HEK293 (cell line): Measurements from ENCODE around the gene SMARCA2.

Source experiments
- CTCF ChIA-PET: fragments of 350-600 bp; formaldehyde crosslinking; extraction: SDS; loops from one replicate; lab custom pipeline; 2021; ENCODE audit warnings: antibody characterized with exemption; lab: Yijun Ruan, JAX
- POLR2A ChIA-PET: fragments of 300-600 bp; formaldehyde crosslinking; extraction: SDS; loops from one replicate; lab custom pipeline; 2020; ENCODE audit warnings: antibody characterized with exemption, inconsistent platforms; lab: Yijun Ruan, JAX
- H3K27ac ChIP-seq: fragments of 200-500 bp; sonication (Bioruptor generic); 2 replicates; pipeline ENCODE4 v1.5.1; 2014; ENCODE audit warnings: low read depth, low read length, control low read depth, inconsistent platforms; ENCODE audit errors: extremely low read depth
- H3K36me3 ChIP-seq, 2 experiments: fragments of 200-500 bp in 1 of 2; sonication (Bioruptor generic) in 1 of 2; 1 replicate in 1 of 2; 2 replicates in 1 of 2; pipeline ENCODE4 v1.5.1; 2014 to 2017; ENCODE audit warnings: inconsistent platforms in 2 of 2, low read length in 2 of 2; ENCODE audit not compliant: control insufficient read depth in 2 of 2, insufficient read depth in 1 of 2
- H3K4me1 ChIP-seq: fragments of 200-500 bp; sonication (Bioruptor generic); 2 replicates; pipeline ENCODE4 v1.5.1; 2014; ENCODE audit warnings: mild to moderate bottlenecking, low read length, inconsistent platforms; ENCODE audit not compliant: control insufficient read depth, insufficient read depth
- H3K4me3 ChIP-seq: 2 replicates; pipeline ENCODE4 v1.5.1; 2011; ENCODE audit warnings: low read depth, mild to moderate bottlenecking, control low read depth, low read length, moderate library complexity
- H3K9me3 ChIP-seq: fragments of 200-500 bp; sonication (Bioruptor generic); 2 replicates; pipeline ENCODE4 v1.5.1; 2014; ENCODE audit warnings: low read depth, low read length, inconsistent platforms; ENCODE audit not compliant: control insufficient read depth, insufficient read depth
- BCL11B ChIP-seq: fragments of 450-650 bp; formaldehyde crosslinking; IDR thresholded peaks from 2 replicates; pipeline ENCODE4 v1.5.1; 2016; ENCODE audit warnings: low read depth, missing biosample characterization, missing genetic modification characterization
- HOXD13 ChIP-seq: sonication (generic); formaldehyde crosslinking; IDR thresholded peaks from 2 replicates; pipeline ENCODE4 v1.8.0; 2022; ENCODE audit warnings: missing genetic modification reagents, borderline replicate concordance
- KLF17 ChIP-seq: fragments of 450-650 bp; formaldehyde crosslinking; IDR thresholded peaks from 2 replicates; pipeline ENCODE4 v1.5.1; 2016; ENCODE audit warnings: missing biosample characterization, missing genetic modification characterization
- OVOL3 ChIP-seq: fragments of 450-650 bp; formaldehyde crosslinking; IDR thresholded peaks from 2 replicates; pipeline ENCODE4 v1.5.1; 2016; ENCODE audit warnings: missing biosample characterization, missing genetic modification characterization
- ZNF174 ChIP-seq: fragments of 450-650 bp; formaldehyde crosslinking; IDR thresholded peaks from 2 replicates; pipeline ENCODE4 v1.5.0; 2017; ENCODE audit warnings: missing biosample characterization, mild to moderate bottlenecking, missing genetic modification characterization
- ZNF335 ChIP-seq: fragments of 450-650 bp; formaldehyde crosslinking; conservative IDR thresholded peaks from 2 replicates; pipeline ENCODE4 v1.5.1; 2016; ENCODE audit warnings: missing biosample characterization, missing genetic modification characterization
- ZNF423 ChIP-seq: fragments of 450-650 bp; formaldehyde crosslinking; IDR thresholded peaks from 2 replicates; pipeline ENCODE4 v1.5.1; 2016; ENCODE audit warnings: missing biosample characterization, missing genetic modification characterization
- ZNF48 ChIP-seq: fragments of 450-650 bp; formaldehyde crosslinking; IDR thresholded peaks from 2 replicates; pipeline ENCODE4 v1.5.1; 2016; ENCODE audit warnings: missing biosample characterization, missing genetic modification characterization
- ZNF501 ChIP-seq: fragments of 450-650 bp; formaldehyde crosslinking; IDR thresholded peaks from 2 replicates; pipeline ENCODE4 v1.5.1; 2016; ENCODE audit warnings: missing biosample characterization, missing genetic modification characterization
- ZNF580 ChIP-seq: fragments of 450-650 bp; formaldehyde crosslinking; IDR thresholded peaks from 2 replicates; pipeline ENCODE4 v1.5.1; 2016; ENCODE audit warnings: missing biosample characterization, missing genetic modification characterization
- ZNF585B ChIP-seq: fragments of 450-650 bp; formaldehyde crosslinking; IDR thresholded peaks from 2 replicates; pipeline ENCODE4 v1.5.1; 2016; ENCODE audit warnings: missing biosample characterization, missing genetic modification characterization
- ZNF654 ChIP-seq: fragments of 450-650 bp; formaldehyde crosslinking; IDR thresholded peaks from 2 replicates; pipeline ENCODE4 v1.5.1; 2016; ENCODE audit warnings: low read depth, missing biosample characterization, missing genetic modification characterization
- ZNF658 ChIP-seq: fragments of 450-650 bp; formaldehyde crosslinking; IDR thresholded peaks from 2 replicates; pipeline ENCODE4; 2016; ENCODE audit warnings: missing biosample characterization, missing genetic modification characterization
- ZSCAN18 ChIP-seq: fragments of 450-650 bp; formaldehyde crosslinking; IDR thresholded peaks from 2 replicates; pipeline ENCODE4 v1.5.1; 2016; ENCODE audit warnings: missing biosample characterization, missing genetic modification characterization
- ZXDB ChIP-seq: fragments of 450-650 bp; formaldehyde crosslinking; IDR thresholded peaks from 2 replicates; pipeline ENCODE4 v1.5.1; 2016; ENCODE audit warnings: missing biosample characterization, missing genetic modification characterization
- TF ChIP-seq, protein P1 (sequence below): fragments of 450-650 bp; formaldehyde crosslinking; IDR thresholded peaks from 2 replicates; pipeline ENCODE4 v1.5.1; 2016; ENCODE audit warnings: missing biosample characterization, missing genetic modification characterization, low read depth
- TF ChIP-seq, protein P2 (sequence below): fragments of 450-650 bp; formaldehyde crosslinking; IDR thresholded peaks from 2 replicates; pipeline ENCODE4 v1.5.1; 2016; ENCODE audit warnings: missing biosample characterization, missing genetic modification characterization, borderline replicate concordance
- TF ChIP-seq, protein P3 (sequence below): fragments of 450-650 bp; formaldehyde crosslinking; IDR thresholded peaks from 2 replicates; pipeline ENCODE4 v1.5.1; 2016; ENCODE audit warnings: missing biosample characterization, missing genetic modification characterization

The SMARCA2 gene

GRCh38 chr9:2117527-2117926 lies 102.4 kb downstream of the SMARCA2 start:
- CTCF ChIA-PET: interaction anchor here (0.6 kb wide), 1 partner anchor 19 kb away, joined by 5 read pairs; no protein-coding TSS in a partner anchor
- no peak overlapping the region for H3K27ac ChIP-seq
- H3K9me3 ChIP-seq: no peaks in the 10 kb centered on the region
- no peaks in the 10 kb centered on the region for H3K4me1 ChIP-seq
- H3K36me3 ChIP-seq: peaks cover 4 to 47% of the 10 kb centered on the region in 2 experiments; a peak in 2 of 3 replicates
- POLR2A ChIA-PET: no interaction called here
- TF ChIP-seq OVOL3 (tag by site-specific recombination) (no peak), KLF17 (tag by site-specific recombination) (no peak), BCL11B (tag by site-specific recombination) (no peak), ZNF174 (no peak), ZNF658 (tag by site-specific recombination) (no peak), ZSCAN18 (tag by site-specific recombination) (no peak), ZNF580 (tag by site-specific recombination) (no peak)
- TF ChIP-seq, protein P1, sequence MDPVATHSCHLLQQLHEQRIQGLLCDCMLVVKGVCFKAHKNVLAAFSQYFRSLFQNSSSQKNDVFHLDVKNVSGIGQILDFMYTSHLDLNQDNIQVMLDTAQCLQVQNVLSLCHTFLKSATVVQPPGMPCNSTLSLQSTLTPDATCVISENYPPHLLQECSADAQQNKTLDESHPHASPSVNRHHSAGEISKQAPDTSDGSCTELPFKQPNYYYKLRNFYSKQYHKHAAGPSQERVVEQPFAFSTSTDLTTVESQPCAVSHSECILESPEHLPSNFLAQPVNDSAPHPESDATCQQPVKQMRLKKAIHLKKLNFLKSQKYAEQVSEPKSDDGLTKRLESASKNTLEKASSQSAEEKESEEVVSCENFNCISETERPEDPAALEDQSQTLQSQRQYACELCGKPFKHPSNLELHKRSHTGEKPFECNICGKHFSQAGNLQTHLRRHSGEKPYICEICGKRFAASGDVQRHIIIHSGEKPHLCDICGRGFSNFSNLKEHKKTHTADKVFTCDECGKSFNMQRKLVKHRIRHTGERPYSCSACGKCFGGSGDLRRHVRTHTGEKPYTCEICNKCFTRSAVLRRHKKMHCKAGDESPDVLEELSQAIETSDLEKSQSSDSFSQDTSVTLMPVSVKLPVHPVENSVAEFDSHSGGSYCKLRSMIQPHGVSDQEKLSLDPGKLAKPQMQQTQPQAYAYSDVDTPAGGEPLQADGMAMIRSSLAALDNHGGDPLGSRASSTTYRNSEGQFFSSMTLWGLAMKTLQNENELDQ (tag by site-specific recombination): no peak
- H3K4me3 ChIP-seq: no peak overlapping the region

GRCh38 chr9:2119566-2119965 lies 104.4 kb downstream of the SMARCA2 start:
- no peak overlapping the region for H3K4me3 ChIP-seq
- ChIA-PET POLR2A (no interaction called here), CTCF (interaction anchor here (0.7 to 2.9 kb wide), 2 partner anchors 9 to 12 kb away, joined by 3 to 11 read pairs; no protein-coding TSS in a partner anchor)
- H3K9me3 ChIP-seq: no peaks in the 10 kb centered on the region
- no peaks in the 10 kb centered on the region for H3K4me1 ChIP-seq
- H3K27ac ChIP-seq: no peak overlapping the region
- peaks cover 4 to 53% of the 10 kb centered on the region in 2 experiments; a peak in 2 of 3 replicates for H3K36me3 ChIP-seq
- TF ChIP-seq ZNF654 (tag by site-specific recombination): no peak
- TF ChIP-seq ZNF501 (tag by site-specific recombination): no peak
- TF ChIP-seq ZNF423 (tag by site-specific recombination): no peak
- no peak for TF ChIP-seq ZNF585B (tag by site-specific recombination)
- TF ChIP-seq ZXDB (tag by site-specific recombination): no peak

GRCh38 chr9:2120926-2121689 lies 106.0 kb downstream of the SMARCA2 start:
- ChIA-PET CTCF (interaction anchor here (0.6 to 2.9 kb wide), 6 partner anchors 11 to 736 kb away, joined by 3 to 11 read pairs (median 3); no protein-coding TSS in a partner anchor), POLR2A (no interaction called here)
- H3K9me3 ChIP-seq: no peaks in the 10 kb centered on the region
- peaks cover 4 to 53% of the 10 kb centered on the region in 2 experiments; a peak in 2 of 3 replicates for H3K36me3 ChIP-seq
- no peaks in the 10 kb centered on the region for H3K4me1 ChIP-seq
- no peak overlapping the region for H3K27ac ChIP-seq
- H3K4me3 ChIP-seq: no peak overlapping the region
- TF ChIP-seq, protein P2, sequence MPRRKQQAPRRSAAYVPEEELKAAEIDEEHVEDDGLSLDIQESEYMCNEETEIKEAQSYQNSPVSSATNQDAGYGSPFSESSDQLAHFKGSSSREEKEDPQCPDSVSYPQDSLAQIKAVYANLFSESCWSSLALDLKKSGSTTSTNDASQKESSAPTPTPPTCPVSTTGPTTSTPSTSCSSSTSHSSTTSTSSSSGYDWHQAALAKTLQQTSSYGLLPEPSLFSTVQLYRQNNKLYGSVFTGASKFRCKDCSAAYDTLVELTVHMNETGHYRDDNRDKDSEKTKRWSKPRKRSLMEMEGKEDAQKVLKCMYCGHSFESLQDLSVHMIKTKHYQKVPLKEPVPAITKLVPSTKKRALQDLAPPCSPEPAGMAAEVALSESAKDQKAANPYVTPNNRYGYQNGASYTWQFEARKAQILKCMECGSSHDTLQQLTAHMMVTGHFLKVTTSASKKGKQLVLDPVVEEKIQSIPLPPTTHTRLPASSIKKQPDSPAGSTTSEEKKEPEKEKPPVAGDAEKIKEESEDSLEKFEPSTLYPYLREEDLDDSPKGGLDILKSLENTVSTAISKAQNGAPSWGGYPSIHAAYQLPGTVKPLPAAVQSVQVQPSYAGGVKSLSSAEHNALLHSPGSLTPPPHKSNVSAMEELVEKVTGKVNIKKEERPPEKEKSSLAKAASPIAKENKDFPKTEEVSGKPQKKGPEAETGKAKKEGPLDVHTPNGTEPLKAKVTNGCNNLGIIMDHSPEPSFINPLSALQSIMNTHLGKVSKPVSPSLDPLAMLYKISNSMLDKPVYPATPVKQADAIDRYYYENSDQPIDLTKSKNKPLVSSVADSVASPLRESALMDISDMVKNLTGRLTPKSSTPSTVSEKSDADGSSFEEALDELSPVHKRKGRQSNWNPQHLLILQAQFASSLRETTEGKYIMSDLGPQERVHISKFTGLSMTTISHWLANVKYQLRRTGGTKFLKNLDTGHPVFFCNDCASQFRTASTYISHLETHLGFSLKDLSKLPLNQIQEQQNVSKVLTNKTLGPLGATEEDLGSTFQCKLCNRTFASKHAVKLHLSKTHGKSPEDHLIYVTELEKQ (tag by site-specific recombination): no peak
- TF ChIP-seq ZNF335 (tag by site-specific recombination): no peak
- TF ChIP-seq HOXD13: no peak
- TF ChIP-seq ZNF48 (tag by site-specific recombination): no peak
- TF ChIP-seq, protein P3, sequence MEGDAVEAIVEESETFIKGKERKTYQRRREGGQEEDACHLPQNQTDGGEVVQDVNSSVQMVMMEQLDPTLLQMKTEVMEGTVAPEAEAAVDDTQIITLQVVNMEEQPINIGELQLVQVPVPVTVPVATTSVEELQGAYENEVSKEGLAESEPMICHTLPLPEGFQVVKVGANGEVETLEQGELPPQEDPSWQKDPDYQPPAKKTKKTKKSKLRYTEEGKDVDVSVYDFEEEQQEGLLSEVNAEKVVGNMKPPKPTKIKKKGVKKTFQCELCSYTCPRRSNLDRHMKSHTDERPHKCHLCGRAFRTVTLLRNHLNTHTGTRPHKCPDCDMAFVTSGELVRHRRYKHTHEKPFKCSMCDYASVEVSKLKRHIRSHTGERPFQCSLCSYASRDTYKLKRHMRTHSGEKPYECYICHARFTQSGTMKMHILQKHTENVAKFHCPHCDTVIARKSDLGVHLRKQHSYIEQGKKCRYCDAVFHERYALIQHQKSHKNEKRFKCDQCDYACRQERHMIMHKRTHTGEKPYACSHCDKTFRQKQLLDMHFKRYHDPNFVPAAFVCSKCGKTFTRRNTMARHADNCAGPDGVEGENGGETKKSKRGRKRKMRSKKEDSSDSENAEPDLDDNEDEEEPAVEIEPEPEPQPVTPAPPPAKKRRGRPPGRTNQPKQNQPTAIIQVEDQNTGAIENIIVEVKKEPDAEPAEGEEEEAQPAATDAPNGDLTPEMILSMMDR (tag by site-specific recombination): no peak
